HK-2 (cell line): ENCODE data around the gene UBE2K.
A peak's percentile ranks its signal among the peaks of the same experiment; 100 is the strongest.
"Not testable (repeated sequence)": the region's sequence is repeated elsewhere in the genome, so short reads cannot be mapped to it uniquely, and the experiment has no call there.

Experiments
- DNase-seq: peaks from one replicate; pipeline ENCODE4 v3.0.0-alpha.2; 2018; ENCODE audit not compliant: unreplicated experiment

UBE2K gene

GRCh38 chr4:39802005-39802404, 104.1 kb downstream of the UBE2K start:
- DNase-seq: no peak

GRCh38 chr4:39808231-39808749, 110.4 kb downstream of the UBE2K start:
- no peak for DNase-seq

GRCh38 chr4:39812500-39812899, 114.6 kb downstream of the UBE2K start:
- DNase-seq: no peak

GRCh38 chr4:39813033-39813432, 115.1 kb downstream of the UBE2K start:
- DNase-seq: not testable (repeated sequence)

- DNase-seq: not testable (repeated sequence)
Measured at GRCh38 chr4:39813761-39814160, 115.8 kb downstream of the UBE2K start.

GRCh38 chr4:39814403-39815185, 116.7 kb downstream of the UBE2K start:
- no peak for DNase-seq

- DNase-seq: no peak
Measured at GRCh38 chr4:39818646-39819045, 120.7 kb downstream of the UBE2K start.

GRCh38 chr4:39820186-39820585, 122.2 kb downstream of the UBE2K start:
- DNase-seq: no peak

GRCh38 chr4:39821951-39822350, 124.0 kb downstream of the UBE2K start:
- no peak for DNase-seq

- DNase-seq: no peak
Measured at GRCh38 chr4:39822662-39823061, 124.7 kb downstream of the UBE2K start.

- DNase-seq: no peak
Measured at GRCh38 chr4:39823191-39823590, 125.3 kb downstream of the UBE2K start.

- DNase-seq: no peak
Measured at GRCh38 chr4:39825090-39825489, 127.2 kb downstream of the UBE2K start.

GRCh38 chr4:39825741-39826231, 127.8 kb downstream of the UBE2K start:
- peak; percentile 23 for DNase-seq
